Effector memory CD4-positive, alpha-beta T cell (primary cell): ENCODE data around the gene KIAA1328.
"Not testable (repeated sequence)": the region's sequence is repeated elsewhere in the genome, so short reads cannot be mapped to it uniquely, and the experiment has no call there.

Experiments
- DNase-seq, 3 donors: peaks; one replicate each; pipeline ENCODE4 v3.0.0-alpha.2; 2020
- H3K27ac ChIP-seq: 2 replicates; pipeline ENCODE4 v1.7.0; 2013; ENCODE audit warnings: mild to moderate bottlenecking, low read length, moderate library complexity; ENCODE audit not compliant: insufficient read depth, poor library complexity, severe bottlenecking
- H3K27me3 ChIP-seq: replicated peaks from 2 replicates; pipeline ENCODE4 v1.7.0; 2013; ENCODE audit warnings: mild to moderate bottlenecking, low read length; ENCODE audit not compliant: insufficient read depth, control insufficient read depth, poor library complexity, severe bottlenecking
- H3K36me3 ChIP-seq: 2 replicates; pipeline ENCODE4 v1.7.0; 2013; ENCODE audit warnings: mild to moderate bottlenecking, low read length, moderate library complexity; ENCODE audit not compliant: control insufficient read depth, insufficient read depth
- H3K4me1 ChIP-seq: 2 replicates; pipeline ENCODE4 v1.7.0; 2013; ENCODE audit warnings: low read length, mild to moderate bottlenecking; ENCODE audit not compliant: control insufficient read depth, insufficient read depth, poor library complexity, severe bottlenecking
- H3K4me3 ChIP-seq: 2 replicates; pipeline ENCODE4 v1.7.0; 2013; ENCODE audit warnings: low read length, low read depth, mild to moderate bottlenecking; ENCODE audit not compliant: insufficient read depth, poor library complexity, severe bottlenecking
- H3K9me3 ChIP-seq: 2 replicates; pipeline ENCODE4 v1.7.0; 2013; ENCODE audit warnings: mild to moderate bottlenecking, low read length, moderate library complexity; ENCODE audit not compliant: control insufficient read depth

KIAA1328 gene

GRCh38 chr18:37139876-37140275, 310.9 kb downstream of the KIAA1328 start:
- H3K36me3 ChIP-seq, result no peaks in the 10 kb centered on the region
- H3K27me3 ChIP-seq, result no peaks in the 10 kb centered on the region
- H3K27ac ChIP-seq, result no peak overlapping the region
- H3K4me1 ChIP-seq, result no peaks in the 10 kb centered on the region
- no peaks in the 10 kb centered on the region for H3K9me3 ChIP-seq
- no peak for DNase-seq
- H3K4me3 ChIP-seq, result no peak overlapping the region

- Histone ChIP-seq H3K27me3 (no peaks in the 10 kb centered on the region), H3K4me3 (no peak overlapping the region), H3K4me1 (no peaks in the 10 kb centered on the region), H3K36me3 (no peaks in the 10 kb centered on the region), H3K27ac (no peak overlapping the region), H3K9me3 (no peaks in the 10 kb centered on the region)
- no peak for DNase-seq
Observed at GRCh38 chr18:37144921-37145320, 316.0 kb downstream of the KIAA1328 start.

- H3K4me3 ChIP-seq, result no peak overlapping the region
- H3K27ac ChIP-seq, result no peak overlapping the region
- H3K4me1 ChIP-seq, result no peaks in the 10 kb centered on the region
- no peak for DNase-seq
- no peaks in the 10 kb centered on the region for H3K9me3 ChIP-seq
- no peaks in the 10 kb centered on the region for H3K27me3 ChIP-seq
- no peaks in the 10 kb centered on the region for H3K36me3 ChIP-seq
Observed at GRCh38 chr18:37156330-37156942, 327.5 kb downstream of the KIAA1328 start.

GRCh38 chr18:37160038-37160820, 331.3 kb downstream of the KIAA1328 start:
- H3K27ac ChIP-seq, result no peak overlapping the region
- DNase-seq, result no peak
- no peaks in the 10 kb centered on the region for H3K36me3 ChIP-seq
- no peaks in the 10 kb centered on the region for H3K9me3 ChIP-seq
- no peaks in the 10 kb centered on the region for H3K27me3 ChIP-seq
- H3K4me3 ChIP-seq, result no peak overlapping the region
- H3K4me1 ChIP-seq, result no peaks in the 10 kb centered on the region

GRCh38 chr18:37161491-37161890, 332.6 kb downstream of the KIAA1328 start:
- no peaks in the 10 kb centered on the region for H3K27me3 ChIP-seq
- DNase-seq, result no peak
- H3K36me3 ChIP-seq, result no peaks in the 10 kb centered on the region
- no peak overlapping the region for H3K27ac ChIP-seq
- H3K4me3 ChIP-seq, result no peak overlapping the region
- H3K9me3 ChIP-seq, result no peaks in the 10 kb centered on the region
- H3K4me1 ChIP-seq, result no peaks in the 10 kb centered on the region

- no peak for DNase-seq
- Histone ChIP-seq H3K4me1 (no peaks in the 10 kb centered on the region), H3K27me3 (no peaks in the 10 kb centered on the region), H3K9me3 (no peaks in the 10 kb centered on the region), H3K4me3 (no peak overlapping the region), H3K27ac (no peak overlapping the region), H3K36me3 (no peaks in the 10 kb centered on the region)
Observed at GRCh38 chr18:37162551-37162950, 333.6 kb downstream of the KIAA1328 start.

GRCh38 chr18:37163119-37163518, 334.2 kb downstream of the KIAA1328 start:
- H3K27me3 ChIP-seq, result no peaks in the 10 kb centered on the region
- no peak for DNase-seq
- no peaks in the 10 kb centered on the region for H3K4me1 ChIP-seq
- no peaks in the 10 kb centered on the region for H3K9me3 ChIP-seq
- no peak overlapping the region for H3K4me3 ChIP-seq
- H3K36me3 ChIP-seq, result no peaks in the 10 kb centered on the region
- H3K27ac ChIP-seq, result no peak overlapping the region

- Histone ChIP-seq H3K4me3 (no peak overlapping the region), H3K9me3 (no peaks in the 10 kb centered on the region), H3K27ac (no peak overlapping the region), H3K36me3 (no peaks in the 10 kb centered on the region), H3K27me3 (no peaks in the 10 kb centered on the region), H3K4me1 (no peaks in the 10 kb centered on the region)
- DNase-seq, result no peak
Observed at GRCh38 chr18:37166491-37166890, 337.6 kb downstream of the KIAA1328 start.

- not testable (repeated sequence) for H3K27ac ChIP-seq, H3K4me1 ChIP-seq, H3K27me3 ChIP-seq, H3K9me3 ChIP-seq, DNase-seq, H3K36me3 ChIP-seq, H3K4me3 ChIP-seq
Observed at GRCh38 chr18:37166966-37167365, 338.0 kb downstream of the KIAA1328 start.

GRCh38 chr18:37170984-37171383, 342.1 kb downstream of the KIAA1328 start:
- DNase-seq, result no peak
- Histone ChIP-seq H3K36me3 (no peaks in the 10 kb centered on the region), H3K4me3 (no peak overlapping the region), H3K9me3 (no peaks in the 10 kb centered on the region), H3K4me1 (no peaks in the 10 kb centered on the region), H3K27me3 (no peaks in the 10 kb centered on the region), H3K27ac (no peak overlapping the region)
